DND-41 (cell line): ENCODE measurements around the gene TACC3.

ENCODE experiments used
- CTCF ChIP-seq: IDR thresholded peaks from 2 replicates; pipeline ENCODE4 v1.5.1; 2012; ENCODE audit warnings: borderline replicate concordance, low read length, moderate library complexity, mild to moderate bottlenecking; ENCODE audit not compliant: poor library complexity, severe bottlenecking; ENCODE audit errors: extremely low read depth
- EZH2 ChIP-seq: IDR thresholded peaks from 3 replicates; pipeline ENCODE4 v1.6.1; 2012; ENCODE audit warnings: borderline replicate concordance, low read depth, mild to moderate bottlenecking, moderate library complexity, low read length, inconsistent platforms; ENCODE audit not compliant: severe bottlenecking

DNA sequence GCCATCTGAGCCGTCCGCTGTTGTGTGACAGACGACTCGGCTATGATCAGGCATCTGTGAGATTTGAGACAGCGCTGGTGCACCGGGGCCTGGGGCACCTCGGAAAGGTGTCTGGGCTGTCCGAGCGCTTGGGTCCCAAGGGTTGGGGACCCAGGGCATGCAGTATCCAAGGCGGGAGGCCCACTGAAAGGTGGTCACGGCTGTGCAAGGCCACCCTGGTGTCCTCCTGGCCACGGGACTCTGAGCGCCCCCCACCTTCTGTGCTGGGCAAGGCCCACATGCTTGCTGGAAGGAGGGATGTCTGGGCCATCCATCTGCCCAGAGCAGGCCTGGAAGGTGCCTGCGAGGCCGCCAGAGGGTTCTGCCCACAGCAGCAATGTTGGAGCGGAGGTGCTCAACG lies 19.9 kb downstream of the TACC3 start:
- no peak for TF ChIP-seq CTCF
- no peak for TF ChIP-seq EZH2
